ENCODE results near the gene SLC17A7.
"Not testable (repeated sequence)": the region's sequence is repeated elsewhere in the genome, so short reads cannot be mapped to it uniquely, and the experiment has no call there.

The SLC17A7 gene

DNA sequence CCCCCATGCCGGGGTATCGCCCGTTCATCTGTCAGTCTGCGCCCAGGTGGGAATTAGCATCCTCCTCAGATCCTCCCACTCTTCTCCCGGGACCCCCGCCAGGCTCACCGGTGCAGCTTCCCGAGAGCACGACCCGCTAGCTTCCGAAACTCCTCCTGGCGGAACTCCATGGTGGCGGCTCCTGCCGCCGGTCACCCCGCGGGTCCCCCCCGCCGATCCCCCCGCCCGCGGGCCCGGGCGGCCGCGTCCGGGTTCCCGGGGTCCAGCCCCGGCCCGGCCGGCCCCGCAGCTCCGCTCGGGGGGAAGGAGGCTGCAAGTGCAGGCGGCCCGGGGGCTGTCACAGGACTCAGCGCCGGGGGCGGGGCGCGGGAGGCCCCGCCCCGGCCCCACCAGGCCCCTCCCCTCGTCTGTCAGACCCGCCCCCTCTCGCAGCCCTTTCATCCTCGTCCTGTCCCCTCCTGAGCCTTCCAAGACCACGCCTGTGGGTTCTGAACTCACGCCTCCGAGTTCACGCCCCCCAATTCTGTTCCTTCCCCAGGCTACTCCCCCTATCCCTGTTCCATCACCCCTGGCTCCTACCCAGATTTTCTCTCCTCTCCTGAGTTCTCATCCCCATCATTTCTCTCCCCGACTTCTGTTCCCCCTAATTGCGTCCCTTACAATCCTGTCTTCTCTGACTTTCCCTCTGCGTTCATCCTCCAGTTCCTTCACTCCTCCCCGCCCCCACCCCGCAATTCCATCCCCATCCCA, at the start of gene SLC17A7:
TSS of gene SLC17A7 (minus strand) at position 318 of the 750 bp plus-strand sequence. CDS start at position 170, 148 bp downstream.
- DNase-seq (ENCODE audit: low spot score), result peak; percentile 67

DNA sequence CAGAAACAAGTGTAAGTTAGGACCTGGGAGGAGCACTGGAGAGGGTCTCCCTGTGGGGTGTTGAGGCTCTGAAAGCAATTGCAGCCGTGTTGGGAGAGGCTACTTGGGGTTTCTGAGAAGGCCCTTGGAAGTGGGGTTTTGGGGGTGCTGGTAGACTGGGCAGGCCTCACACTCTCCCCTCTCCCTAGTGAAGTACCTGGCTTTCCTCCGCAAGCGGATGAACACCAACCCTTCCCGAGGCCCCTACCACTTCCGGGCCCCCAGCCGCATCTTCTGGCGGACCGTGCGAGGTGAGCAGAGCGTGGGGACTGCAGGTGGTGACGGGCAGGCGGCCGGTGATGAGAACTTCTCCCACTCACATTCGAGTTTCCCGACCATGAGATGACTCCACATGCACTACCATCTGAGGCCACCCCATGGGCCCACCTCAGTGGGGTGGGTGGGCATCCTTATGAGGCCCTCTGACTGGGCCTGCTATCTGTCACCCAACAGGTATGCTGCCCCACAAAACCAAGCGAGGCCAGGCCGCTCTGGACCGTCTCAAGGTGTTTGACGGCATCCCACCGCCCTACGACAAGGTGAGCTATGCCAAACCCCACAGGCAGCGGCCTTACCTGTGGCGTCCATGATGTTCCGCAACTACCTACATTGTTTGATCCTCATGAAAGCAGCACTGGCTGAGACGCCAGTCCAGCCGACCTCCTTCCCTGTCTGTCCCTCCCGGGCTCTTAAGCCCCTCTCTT, 49.1 kb upstream of the SLC17A7 start:
- peak; percentile 34 for DNase-seq (ENCODE audit: low spot score)

DNA sequence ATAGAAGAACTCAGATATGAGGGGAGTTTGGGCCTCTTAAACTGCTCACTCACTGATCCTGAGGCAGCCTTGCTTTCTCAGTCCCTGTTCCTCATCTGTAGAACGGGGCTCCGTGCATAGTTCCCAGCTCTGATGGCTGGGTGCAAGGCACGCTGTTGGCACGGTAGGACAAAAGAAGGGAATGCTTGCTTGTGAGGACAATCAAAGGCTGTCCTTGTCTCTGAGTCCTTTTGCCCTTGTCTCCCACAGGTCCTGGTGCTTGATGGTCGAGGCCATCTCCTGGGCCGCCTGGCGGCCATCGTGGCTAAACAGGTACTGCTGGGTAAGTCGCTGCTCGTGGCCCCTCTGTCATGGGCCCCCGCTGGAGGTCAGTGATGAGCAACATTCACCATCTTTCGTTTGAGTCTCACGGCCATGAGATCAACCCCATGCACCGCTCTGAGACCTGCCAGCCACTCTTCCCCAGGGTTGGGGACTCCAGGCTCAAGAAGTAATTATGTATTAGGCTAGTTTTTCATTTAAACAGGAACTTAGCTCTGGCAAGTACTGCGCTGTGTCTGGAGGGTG, 48.4 kb upstream of the SLC17A7 start:
- DNase-seq (ENCODE audit: low spot score), result peak; percentile 45

DNA sequence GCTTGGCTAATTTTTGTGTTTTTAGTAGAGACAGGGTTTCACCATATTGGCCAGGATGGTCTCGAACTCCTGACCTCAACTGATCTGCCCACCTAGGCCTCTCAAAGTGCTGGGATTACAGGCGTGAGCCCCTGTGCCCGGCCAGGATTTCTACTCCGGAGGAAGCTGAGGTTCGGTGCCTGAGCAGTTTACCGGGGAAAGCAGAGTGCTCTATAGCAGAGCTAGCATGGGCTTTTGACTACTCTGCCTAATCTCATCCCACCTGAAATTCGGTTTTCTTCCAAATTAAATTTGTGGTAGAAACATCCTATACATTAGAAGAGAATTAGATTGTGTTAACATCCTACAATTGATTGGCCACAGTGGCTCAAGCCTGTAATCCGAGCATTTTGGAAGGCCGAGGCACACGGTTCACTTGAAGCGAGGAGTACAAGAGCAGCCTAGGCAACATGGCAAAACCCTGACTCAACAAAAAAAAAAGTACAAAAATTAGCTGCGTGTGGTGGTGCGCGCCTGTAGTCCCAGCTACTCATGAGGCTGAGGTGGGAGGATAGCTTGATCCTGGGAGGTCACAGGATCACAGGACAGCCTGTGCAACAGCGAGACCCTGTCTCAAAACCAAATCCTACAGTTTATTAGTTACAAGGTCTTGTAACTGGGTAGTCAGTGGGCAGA, 47.7 kb upstream of the SLC17A7 start:
- DNase-seq (ENCODE audit: low spot score), result no peak

- DNase-seq (ENCODE audit: low spot score), result peak; percentile 45
Measured at GRCh38 chr19:49488046-49488862, 46.9 kb upstream of the SLC17A7 start.

DNA sequence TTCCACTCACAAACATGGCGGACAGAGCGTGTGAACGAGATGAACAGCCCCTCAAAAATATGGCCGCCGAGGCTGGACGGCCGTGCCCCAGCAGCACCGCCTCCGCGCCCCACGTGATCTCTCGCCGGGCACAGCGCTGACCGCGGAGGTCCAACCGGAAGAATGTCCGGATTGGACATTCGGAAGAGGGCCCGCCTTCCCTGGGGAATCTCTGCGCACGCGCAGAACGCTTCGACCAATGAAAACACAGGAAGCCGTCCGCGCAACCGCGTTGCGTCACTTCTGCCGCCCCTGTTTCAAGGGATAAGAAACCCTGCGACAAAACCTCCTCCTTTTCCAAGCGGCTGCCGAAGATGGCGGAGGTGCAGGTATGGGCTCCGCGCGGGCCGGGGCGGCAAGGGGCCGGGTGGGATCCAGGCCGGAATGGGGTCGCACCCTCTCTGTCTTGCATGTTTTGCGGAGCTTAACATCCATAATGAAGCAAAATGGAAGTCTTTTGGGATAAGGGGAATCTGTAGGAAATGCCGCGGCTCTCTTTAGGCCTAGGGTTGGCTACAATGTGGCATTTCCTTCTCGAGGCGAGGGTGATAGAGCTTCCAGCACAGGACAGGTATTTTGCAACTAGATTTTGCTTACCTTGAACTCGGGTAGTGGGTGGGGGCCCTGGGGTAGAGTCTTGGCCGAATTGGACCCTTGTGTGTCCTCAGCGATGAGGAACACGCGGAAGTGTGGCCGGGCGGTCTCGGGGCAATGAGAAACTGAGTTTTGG, 46.1 kb upstream of the SLC17A7 start, which contains the start of gene RPL13A:
TSS of gene RPL13A (plus strand) at position 332 of the 769 bp plus-strand sequence. CDS start at position 354, 22 bp downstream.
- peak; percentile 99 for DNase-seq (ENCODE audit: low spot score)

DNA sequence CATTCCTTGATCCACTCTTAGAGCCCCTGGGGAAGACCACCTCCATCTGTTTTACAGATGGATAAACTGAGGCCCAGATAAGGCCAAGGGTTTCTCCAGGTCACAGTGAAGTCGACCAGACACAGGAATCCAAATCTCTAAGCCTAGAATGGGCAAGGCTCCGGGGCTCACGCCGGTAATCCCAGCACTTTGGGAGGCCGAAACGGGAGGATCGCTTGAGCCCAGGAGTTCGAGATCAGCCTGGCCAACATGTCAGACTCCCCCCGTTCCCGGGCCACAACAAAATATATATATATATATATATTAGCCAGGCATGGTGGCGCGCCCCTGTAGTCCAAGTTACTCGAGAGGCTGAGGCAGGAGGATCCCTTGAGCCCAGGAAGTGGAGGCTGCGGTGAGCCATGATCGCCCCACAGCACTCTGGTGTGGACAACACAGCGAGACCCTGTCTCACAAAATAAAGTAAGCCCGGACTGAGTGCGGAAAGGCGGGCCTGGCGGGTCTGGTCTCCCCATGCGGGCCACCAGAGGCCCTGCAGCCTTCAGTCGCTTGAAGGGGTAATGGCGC, 45.5 kb upstream of the SLC17A7 start:
- no peak for DNase-seq (ENCODE audit: low spot score)

- DNase-seq (ENCODE audit: low spot score), result no peak
Measured at GRCh38 chr19:49486232-49486631, 44.9 kb upstream of the SLC17A7 start.

DNA sequence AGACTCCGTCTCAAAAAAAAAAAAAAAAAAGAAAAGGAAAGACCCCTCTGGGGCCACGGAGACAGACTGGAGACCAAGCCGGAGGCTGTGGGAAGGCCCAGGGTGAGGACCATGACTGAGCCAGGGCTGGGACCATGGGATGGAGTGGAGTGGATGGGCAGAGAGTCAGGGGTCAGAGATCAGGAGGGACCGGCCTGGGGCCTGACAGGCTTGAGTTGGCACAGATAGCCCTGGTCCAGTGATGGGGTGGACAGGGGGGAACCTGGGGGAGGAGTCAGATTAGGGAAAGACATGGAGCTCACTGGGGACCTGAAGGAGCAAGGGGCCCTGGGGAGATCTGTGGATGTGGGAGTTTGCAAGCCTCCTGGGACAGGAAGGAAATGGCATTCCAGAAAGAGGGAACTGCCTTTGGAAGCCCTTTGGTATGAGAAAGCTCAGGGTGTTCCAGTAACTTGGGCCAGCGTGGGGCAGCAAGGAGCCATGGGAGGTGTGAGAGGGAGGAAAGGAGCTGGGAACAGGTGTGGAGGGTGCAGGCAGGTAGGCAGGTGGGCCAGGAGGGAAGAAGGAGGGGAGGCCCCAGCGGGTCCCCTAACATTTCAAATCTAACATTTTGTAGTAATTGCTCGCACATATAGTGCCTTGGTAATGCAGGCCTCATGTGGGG, 39.8 kb upstream of the SLC17A7 start:
- no peak for DNase-seq (ENCODE audit: low spot score)

DNA sequence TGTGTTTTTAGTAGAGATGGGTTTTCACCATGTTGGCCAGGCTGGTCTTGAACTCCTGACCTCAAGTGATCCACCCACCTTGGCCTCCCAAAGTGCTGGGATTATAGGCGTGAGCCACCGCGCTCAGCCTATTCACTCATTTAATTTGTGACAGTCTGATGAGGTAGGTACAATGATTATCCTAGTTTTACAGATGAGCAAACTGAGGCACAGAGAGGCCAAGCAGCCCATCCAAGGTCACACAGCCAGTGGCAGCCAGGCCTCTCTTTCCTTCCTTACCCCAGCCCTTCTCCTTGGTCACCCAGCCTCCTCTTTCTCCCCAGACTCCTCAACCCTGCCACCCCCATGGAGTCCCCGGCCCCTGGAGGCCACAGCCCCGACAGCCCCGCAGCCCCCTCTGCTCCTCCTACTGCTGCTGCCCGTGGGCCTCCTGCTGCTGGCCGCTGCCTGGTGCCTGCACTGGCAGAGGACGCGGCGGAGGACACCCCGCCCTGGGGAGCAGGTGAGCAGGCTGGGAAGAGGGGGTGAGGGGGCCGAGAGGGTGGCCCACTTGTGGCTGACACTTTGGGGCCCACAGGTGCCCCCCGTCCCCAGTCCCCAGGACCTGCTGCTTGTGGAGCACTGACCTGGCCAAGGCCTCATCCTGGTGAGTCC, 38.8 kb upstream of the SLC17A7 start:
- no peak for DNase-seq (ENCODE audit: low spot score)

DNA sequence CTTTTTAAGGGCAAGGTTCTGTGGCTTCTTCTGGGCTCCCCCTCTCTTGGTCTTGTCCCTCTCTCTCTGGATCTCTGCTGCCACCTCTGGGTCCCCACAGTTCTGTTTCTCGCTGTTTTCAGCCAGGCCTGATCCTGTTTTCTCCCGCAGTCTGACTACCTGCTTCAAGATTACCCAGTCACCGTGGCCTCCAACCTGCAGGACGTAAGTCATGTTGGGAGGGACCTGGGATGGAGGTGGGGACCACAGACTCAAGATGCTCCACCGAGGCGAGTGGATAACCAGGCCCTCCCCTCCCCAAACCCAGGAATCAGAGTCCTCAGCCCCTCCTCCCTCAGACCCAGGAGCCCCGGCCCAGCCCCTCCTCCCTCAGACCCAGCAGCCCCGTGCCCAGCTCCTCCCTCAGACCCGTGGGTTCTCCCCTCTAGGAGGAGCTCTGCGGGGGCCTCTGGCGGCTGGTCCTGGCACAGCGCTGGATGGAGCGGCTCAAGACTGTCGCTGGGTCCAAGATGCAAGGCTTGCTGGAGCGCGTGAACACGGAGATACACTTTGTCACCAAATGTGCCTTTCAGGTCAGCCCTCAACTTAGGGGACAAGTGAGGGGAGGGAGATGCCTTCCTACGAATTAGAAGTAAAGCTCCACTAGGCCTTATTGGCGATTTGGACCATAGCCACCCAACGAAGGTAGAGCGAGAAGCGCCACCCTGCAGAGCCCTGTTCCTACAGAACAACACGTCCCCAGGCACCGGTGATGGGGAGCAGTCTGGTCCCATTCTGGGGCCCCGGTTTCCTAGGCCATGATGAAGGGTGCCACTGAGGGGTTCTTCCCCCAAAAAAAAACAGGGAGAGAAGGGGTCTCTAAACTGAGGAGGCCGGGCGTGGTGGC, 34.9 kb upstream of the SLC17A7 start:
- peak; percentile 81 for DNase-seq (ENCODE audit: low spot score)

DNA sequence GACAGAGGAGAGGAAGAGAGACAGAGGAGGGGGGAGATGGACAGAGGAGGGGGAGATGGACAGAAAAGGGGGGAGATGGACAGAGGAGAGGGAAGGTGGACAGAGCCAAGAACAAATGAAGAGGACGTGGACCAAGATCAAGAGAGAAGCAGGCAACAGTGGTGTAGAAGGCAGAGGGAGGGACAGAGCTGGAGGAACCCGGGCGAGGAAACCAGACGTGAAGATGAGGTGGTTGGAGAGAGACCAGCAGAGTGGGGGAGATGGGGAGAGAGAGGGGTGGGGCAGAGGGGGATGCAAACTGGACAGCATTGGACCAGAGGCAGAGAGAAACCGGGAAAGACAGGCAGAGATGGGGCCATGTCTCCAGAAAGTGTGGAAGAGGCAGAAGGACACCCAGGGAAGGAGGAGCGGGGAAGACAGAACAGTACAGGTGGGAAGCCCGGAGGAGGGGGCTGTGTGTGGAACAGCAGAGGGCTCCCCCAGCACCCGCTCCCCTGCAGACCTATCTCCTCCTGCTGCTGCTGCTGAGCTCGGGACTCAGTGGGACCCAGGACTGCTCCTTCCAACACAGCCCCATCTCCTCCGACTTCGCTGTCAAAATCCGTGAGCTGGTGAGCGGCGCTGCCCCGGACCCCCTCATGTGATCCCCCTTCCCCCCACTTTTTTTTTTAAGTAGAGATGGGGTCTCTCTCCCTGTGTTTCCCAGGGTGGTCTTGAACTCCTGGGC, 34.0 kb upstream of the SLC17A7 start:
- DNase-seq (ENCODE audit: low spot score), result no peak

DNA sequence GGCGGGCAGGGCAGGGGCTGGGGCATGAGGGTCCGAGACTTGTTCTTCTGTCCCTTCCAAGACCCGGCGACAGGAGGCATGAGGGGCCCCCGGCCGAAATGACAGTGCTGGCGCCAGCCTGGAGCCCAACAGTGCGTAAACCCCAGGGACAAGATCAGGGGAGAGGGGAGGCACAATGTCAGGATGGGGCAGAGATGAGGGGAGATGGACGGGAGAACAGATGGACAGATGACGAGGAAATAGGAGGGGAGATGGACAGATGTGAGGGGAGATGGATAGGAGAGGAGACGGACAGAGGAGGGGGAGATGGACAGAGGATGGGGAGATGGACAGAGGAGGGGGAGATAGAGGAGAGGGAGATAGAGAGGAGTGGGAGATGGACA, 33.2 kb upstream of the SLC17A7 start:
- no peak for DNase-seq (ENCODE audit: low spot score)

GRCh38 chr19:49473868-49474541, 32.7 kb upstream of the SLC17A7 start, which contains the start of gene FLT3LG:
Gene FLT3LG, plus strand, starts transcription at chr19:49474215. Its CDS starts 425 bp downstream, at chr19:49474640.
- DNase-seq (ENCODE audit: low spot score), result peak; percentile 93

DNA sequence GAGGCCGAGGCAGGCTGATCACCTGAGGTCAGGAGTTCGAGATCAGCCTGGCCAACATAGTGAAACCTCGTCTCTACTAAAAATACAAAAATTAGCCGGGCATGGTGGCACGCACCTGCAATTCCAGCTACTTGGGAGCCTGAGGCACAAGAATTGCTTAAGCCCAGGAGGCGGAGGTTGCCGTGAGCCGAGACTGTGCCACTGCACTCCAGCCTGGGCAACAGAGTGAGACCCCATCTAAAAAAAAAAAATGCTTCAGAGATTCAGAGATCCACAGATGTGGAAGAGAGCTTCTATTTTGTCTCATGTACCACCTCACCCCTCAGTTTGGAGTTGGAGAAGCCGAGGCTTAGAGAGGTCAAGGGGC, 32.2 kb upstream of the SLC17A7 start:
- not testable (repeated sequence) for DNase-seq (ENCODE audit: low spot score)

DNA sequence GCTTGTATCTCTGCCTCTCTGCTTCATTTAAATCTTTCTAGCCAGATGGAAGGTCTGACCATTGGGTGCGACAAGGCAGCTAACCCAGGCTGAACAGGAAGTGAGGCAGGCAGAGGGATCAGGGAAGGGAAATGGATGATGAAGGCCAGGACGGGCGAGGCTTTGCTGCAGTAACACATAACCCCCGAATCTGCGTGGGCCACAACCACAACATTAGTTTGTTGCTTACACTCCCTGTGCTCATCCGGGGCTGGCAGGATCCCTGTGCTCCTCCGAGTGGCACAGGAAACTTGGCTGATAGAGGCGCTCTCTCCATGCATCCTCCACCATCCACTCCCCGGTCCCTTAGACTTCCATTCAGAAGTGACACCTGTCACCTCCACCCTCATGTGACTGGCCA, 31.6 kb upstream of the SLC17A7 start:
- DNase-seq (ENCODE audit: low spot score), result no peak

DNA sequence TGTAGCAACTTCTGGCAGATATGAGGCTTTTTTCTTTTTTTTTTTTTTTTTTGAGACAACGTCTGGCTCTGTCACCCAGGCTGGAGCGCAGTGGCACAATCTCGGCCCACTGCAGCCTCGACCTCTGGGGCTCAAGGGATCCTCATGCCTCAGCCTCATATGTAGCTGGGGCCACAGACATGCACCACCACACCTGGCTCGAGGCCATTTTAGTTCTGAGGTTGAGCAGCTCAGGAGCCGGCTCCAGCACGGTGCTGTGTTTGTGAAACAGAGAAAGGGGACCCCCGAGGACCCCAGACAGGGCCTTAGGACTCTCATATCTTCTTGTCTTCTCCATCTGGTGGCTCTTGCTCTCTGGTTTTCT, 29.3 kb upstream of the SLC17A7 start:
- DNase-seq (ENCODE audit: low spot score), result no peak
